NCI-H1417 (cell line): ENCODE measurements around the gene MRRF.

Experiments used
- DNase-seq, 3 experiments: peaks; one replicate each; lab custom pipeline; 2025; lab: John Stamatoyannopoulos, UW

MRRF gene

GRCh38 chr9:122380293-122380692, 115.6 kb downstream of the MRRF start:
- DNase-seq: no peak
